Measurements from ENCODE around the gene SMAD6.

GRCh38 chr15:66711260-66711659 is 9.2 kb downstream of the SMAD6 start:
- TF ChIP-seq POLR2AphosphoS5 (IDR thresholded peaks at IDR 0.05; ENCODE audit: low read length) = no peak
- no peak for TF ChIP-seq SIX5 (IDR thresholded peaks at IDR 0.05; ENCODE audit: low read depth, low read length, severe bottlenecking)
- TF ChIP-seq EP300 (IDR thresholded peaks at IDR 0.05; ENCODE audit: borderline replicate concordance in 1 of 2, control insufficient read depth in 1 of 2, low read depth in 2 of 2, low read length in 2 of 2) = no peak
- no peak for TF ChIP-seq TAF1 (IDR thresholded peaks at IDR 0.05; ENCODE audit: borderline replicate concordance, low read depth, low read length)
- TF ChIP-seq GABPA (IDR thresholded peaks at IDR 0.05; ENCODE audit: low read depth) = no peak
- no peak for TF ChIP-seq TARDBP (IDR thresholded peaks at IDR 0.05; ENCODE audit: borderline replicate concordance)
- no peak for TF ChIP-seq IKZF1 (conservative IDR thresholded peaks at IDR 0.05)
- no peak for TF ChIP-seq ZBTB40 (IDR thresholded peaks at IDR 0.05; ENCODE audit: borderline replicate concordance)
- TF ChIP-seq ATF2 (IDR thresholded peaks at IDR 0.05; ENCODE audit: low read length) = no peak

Measured in GM12878 (cell line).